22Rv1 (cell line): Measurements from ENCODE around the gene LPAR2.

Experiments used
- CTCF ChIP-seq: fragments of 450-650 bp; IDR thresholded peaks from 2 replicates; pipeline ENCODE4 v1.5.1; 2017; ENCODE audit warnings: mild to moderate bottlenecking
- ZFX ChIP-seq: fragments of 450-650 bp; IDR thresholded peaks from 2 replicates; pipeline ENCODE4 v1.6.1; 2017; ENCODE audit warnings: antibody characterized with exemption, borderline replicate concordance

DNA sequence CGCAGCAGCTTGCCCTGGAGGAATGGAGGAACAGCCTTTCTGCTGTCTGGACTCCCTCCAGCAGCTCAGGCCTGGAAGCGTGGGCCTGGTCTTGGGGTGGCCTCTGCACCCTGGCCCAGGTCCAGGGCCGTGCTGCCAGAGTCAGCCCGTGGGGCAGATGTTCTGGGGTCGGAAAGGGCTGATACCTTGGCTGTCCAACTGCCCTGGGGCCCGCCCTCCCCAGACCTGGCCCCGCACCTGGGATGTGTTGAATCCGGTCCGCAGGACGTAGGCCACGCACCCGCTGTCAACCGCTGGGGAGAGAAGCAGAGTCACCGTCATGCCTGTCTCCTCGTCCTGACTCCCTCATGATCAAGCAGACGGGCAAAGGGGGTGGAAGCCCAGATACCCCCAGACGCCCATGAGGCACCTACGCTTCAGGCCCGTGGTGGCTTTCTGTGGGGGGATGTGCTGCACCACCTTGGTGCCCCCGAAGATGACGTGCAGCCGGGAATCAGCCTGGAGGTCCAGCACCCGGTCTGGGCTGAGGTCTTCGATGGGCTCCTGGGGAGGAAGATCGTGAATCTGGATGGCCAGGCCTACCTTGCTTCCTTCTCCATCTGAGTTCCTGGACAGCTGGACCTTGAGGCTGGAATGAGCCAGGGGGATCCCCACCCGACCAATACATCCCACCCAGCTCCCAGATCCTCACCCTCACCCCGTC is 27.8 kb upstream of the LPAR2 start:
- no peak for TF ChIP-seq CTCF
- TF ChIP-seq ZFX, result no peak
